Cardiac septum (tissue), 1 donor: ENCODE measurements around the gene PCDHGA3. TPM values are rescaled to one million over a fixed set of nuclear protein-coding genes. Genes with fewer than 3 reads are reported as not detected.

Experiments
- total RNA-seq: library from RNA; stranded (reverse); fragmentation: NEBNext Ultra II Directional; extraction: Animal tissue kit (Norgen Biotek cat#: 25700); gene quantifications from one replicate; pipeline ENCODE4 v1.2.1, GENCODE V29; 2021
- donor health status: DM: no; HTN: no; CAD: no.

PCDHGA3 gene
- total RNA-seq, 1 donor from 2014 or later, result 22.9 TPM

Other genes with a start within 250 kb of the PCDHGA3 start
- gene PCDHB2, start 249.2 kb upstream of the PCDHGA3 start, total RNA-seq, result 2.4 TPM
- gene PCDHB3, start 243.4 kb upstream of the PCDHGA3 start, total RNA-seq, result 1.4 TPM
- 1.3 TPM for gene PCDHB4, start 222.0 kb upstream of the PCDHGA3 start, total RNA-seq
- gene PCDHB5, start 208.6 kb upstream of the PCDHGA3 start, total RNA-seq, result 3.2 TPM
- 0.57 TPM for gene PCDHB6, start 193.8 kb upstream of the PCDHGA3 start, total RNA-seq
- gene PCDHB7, start 171.2 kb upstream of the PCDHGA3 start, total RNA-seq, result 0.67 TPM
- 2.3 TPM for gene PCDHB8, start 166.0 kb upstream of the PCDHGA3 start, total RNA-seq
- 2.2 TPM for gene PCDHB16, start 161.4 kb upstream of the PCDHGA3 start, total RNA-seq
- 1.3 TPM for gene PCDHB9, start 156.7 kb upstream of the PCDHGA3 start, total RNA-seq
- gene PCDHB10, start 151.5 kb upstream of the PCDHGA3 start, total RNA-seq, result 0.94 TPM
- 1.9 TPM for gene PCDHB11, start 144.2 kb upstream of the PCDHGA3 start, total RNA-seq
- 1.1 TPM for gene PCDHB12, start 135.1 kb upstream of the PCDHGA3 start, total RNA-seq
- gene PCDHB13, start 129.9 kb upstream of the PCDHGA3 start, total RNA-seq, result 4.8 TPM
- gene PCDHB14, start 120.5 kb upstream of the PCDHGA3 start, total RNA-seq, result 4.4 TPM
- 9.9 TPM for gene PCDHB15, start 98.4 kb upstream of the PCDHGA3 start, total RNA-seq
- not detected for gene SLC25A2, start 39.8 kb upstream of the PCDHGA3 start, total RNA-seq
- gene TAF7, start 23.0 kb upstream of the PCDHGA3 start, total RNA-seq, result 116 TPM
- 4.6 TPM for gene PCDHGA1, start 13.3 kb upstream of the PCDHGA3 start, total RNA-seq
- gene PCDHGA2, start 5.1 kb upstream of the PCDHGA3 start, total RNA-seq, result 17.3 TPM
- 12.6 TPM for gene PCDHGB1, start 6.3 kb downstream of the PCDHGA3 start, total RNA-seq
- gene PCDHGA4, start 11.2 kb downstream of the PCDHGA3 start, total RNA-seq, result 15.6 TPM
- 16.2 TPM for gene PCDHGB2, start 16.2 kb downstream of the PCDHGA3 start, total RNA-seq
- gene PCDHGA5, start 20.3 kb downstream of the PCDHGA3 start, total RNA-seq, result 9.7 TPM
- 14.2 TPM for gene PCDHGB3, start 26.4 kb downstream of the PCDHGA3 start, total RNA-seq
- gene PCDHGA6, start 30.1 kb downstream of the PCDHGA3 start, total RNA-seq, result 11.5 TPM
- gene PCDHGA7, start 38.9 kb downstream of the PCDHGA3 start, total RNA-seq, result 11.8 TPM
- 12.5 TPM for gene PCDHGB4, start 43.9 kb downstream of the PCDHGA3 start, total RNA-seq
- gene PCDHGA8, start 48.8 kb downstream of the PCDHGA3 start, total RNA-seq, result 14.0 TPM
- 13.9 TPM for gene PCDHGB5, start 54.1 kb downstream of the PCDHGA3 start, total RNA-seq
- gene PCDHGA9, start 58.9 kb downstream of the PCDHGA3 start, total RNA-seq, result 9.6 TPM
- gene PCDHGB6, start 64.2 kb downstream of the PCDHGA3 start, total RNA-seq, result 11.9 TPM
- 11.0 TPM for gene PCDHGA10, start 69.2 kb downstream of the PCDHGA3 start, total RNA-seq
- 16.4 TPM for gene PCDHGB7, start 73.8 kb downstream of the PCDHGA3 start, total RNA-seq
- gene PCDHGA11, start 77.2 kb downstream of the PCDHGA3 start, total RNA-seq, result 9.6 TPM
- gene PCDHGA12, start 86.7 kb downstream of the PCDHGA3 start, total RNA-seq, result 10.3 TPM
- 16.9 TPM for gene PCDHGC3, start 132.1 kb downstream of the PCDHGA3 start, total RNA-seq
- 5.8 TPM for gene PCDHGC4, start 141.2 kb downstream of the PCDHGA3 start, total RNA-seq
- 6.1 TPM for gene PCDHGC5, start 145.3 kb downstream of the PCDHGA3 start, total RNA-seq